GM12865 (cell line): Measurements from ENCODE around the gene IFI27L1.

Experiments
- DNase-seq: peaks from one replicate; pipeline ENCODE4 v3.0.0; 2010; ENCODE audit warnings: low read depth
- H3K4me3 ChIP-seq: 2 replicates; pipeline ENCODE4 v1.5.1; 2011; ENCODE audit warnings: mild to moderate bottlenecking, low read depth, low read length, control low read depth
- CTCF ChIP-seq: IDR thresholded peaks from 2 replicates; pipeline ENCODE4 v1.5.1; 2011; ENCODE audit warnings: low read length, control low read depth, low read depth, inconsistent platforms; ENCODE audit not compliant: insufficient read depth; ENCODE audit errors: missing control alignments

The IFI27L1 gene

DNA sequence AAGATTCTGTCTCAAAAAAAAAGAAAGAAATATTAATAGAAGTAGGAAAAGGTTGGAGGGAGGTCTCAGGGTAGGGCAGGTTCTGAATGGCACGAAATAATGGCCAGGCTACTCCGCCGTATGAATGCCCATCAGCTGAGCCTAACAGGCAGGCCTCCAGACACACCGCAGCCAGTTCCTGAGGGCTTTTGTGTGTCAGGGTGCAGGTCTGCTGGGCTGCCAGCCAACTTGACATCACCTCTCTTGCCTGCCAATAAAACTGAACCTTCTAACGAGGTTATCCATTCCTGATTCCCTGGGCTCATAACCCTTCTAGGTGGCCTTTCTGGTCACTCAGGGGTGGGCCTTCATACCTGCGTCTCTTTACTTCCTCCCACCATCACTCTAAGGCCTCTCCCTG is 32.4 kb downstream of the IFI27L1 start:
- TF ChIP-seq CTCF, result no peak
- H3K4me3 ChIP-seq, result no peak overlapping the region
- DNase-seq, result no peak

GRCh38 chr14:94113908-94114588 is 32.9 kb downstream of the IFI27L1 start:
- no peak for TF ChIP-seq CTCF
- H3K4me3 ChIP-seq, result no peak overlapping the region
- no peak for DNase-seq

DNA sequence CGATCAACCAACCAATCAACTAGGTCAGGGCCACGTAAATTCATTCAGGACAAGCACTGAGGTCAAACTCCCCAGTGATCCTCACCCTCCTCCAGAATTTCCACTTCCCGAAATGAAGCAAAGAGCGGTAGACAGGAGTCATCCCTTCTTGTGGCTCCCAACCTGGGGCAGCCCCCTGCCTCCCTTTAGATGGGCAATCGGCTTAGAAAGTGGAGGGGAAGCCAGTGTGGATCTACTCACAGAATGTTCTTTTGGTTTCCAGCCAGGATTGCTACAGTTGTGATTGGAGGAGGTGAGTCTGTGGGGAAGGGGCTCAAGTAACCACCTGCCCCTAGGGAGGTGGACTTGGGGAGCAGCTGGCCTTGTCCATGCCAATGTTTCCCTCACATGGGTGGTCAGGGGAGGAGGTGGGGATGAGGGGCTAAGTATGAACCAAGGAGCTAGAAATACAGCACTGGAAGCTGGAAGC is 33.5 kb downstream of the IFI27L1 start:
- TF ChIP-seq CTCF, result no peak
- no peak for DNase-seq
- H3K4me3 ChIP-seq, result no peak overlapping the region

DNA sequence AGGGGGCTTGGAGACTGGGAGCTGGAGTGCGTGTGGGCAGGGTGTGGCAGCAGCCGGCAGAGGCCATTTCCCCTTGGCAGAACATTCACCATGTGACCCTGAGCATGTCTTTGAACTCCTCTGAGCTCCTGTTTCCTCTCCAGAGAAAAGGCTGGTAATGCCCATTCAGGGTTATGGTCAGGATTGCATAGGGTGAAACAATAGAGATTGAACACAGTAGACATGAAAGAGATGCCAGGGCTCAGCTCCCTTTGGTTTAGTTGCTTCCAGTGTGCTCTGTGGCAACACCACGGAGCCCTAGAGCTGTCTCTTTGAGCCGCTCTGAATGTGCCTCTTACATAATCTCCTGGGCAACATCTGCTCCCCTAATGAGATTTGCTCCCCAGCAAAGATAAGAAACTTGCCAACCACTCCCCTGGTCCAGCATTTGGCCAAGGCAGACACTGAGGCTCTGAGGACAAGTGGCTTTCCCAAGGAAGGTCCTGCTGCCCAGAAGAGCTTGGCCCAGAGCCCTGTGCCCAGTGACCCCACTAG is 34.0 kb downstream of the IFI27L1 start:
- no peak for DNase-seq
- H3K4me3 ChIP-seq, result no peak overlapping the region
- no peak for TF ChIP-seq CTCF

DNA sequence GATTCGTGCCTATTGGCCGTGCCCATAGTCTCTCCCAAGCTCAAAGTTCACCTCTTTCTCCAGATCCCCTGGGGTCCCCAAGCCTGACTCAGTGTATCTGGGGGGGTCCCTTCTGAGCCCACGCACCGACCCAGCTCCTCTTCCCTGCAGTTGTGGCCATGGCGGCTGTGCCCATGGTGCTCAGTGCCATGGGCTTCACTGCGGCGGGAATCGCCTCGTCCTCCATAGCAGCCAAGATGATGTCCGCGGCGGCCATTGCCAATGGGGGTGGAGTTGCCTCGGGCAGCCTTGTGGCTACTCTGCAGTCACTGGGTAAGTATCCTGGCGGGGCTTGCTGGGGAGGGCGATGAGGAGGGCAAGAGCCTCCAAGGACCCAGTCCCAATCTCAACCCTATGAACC is 34.5 kb downstream of the IFI27L1 start:
- DNase-seq, result no peak
- no peak overlapping the region for H3K4me3 ChIP-seq
- TF ChIP-seq CTCF, result no peak

GRCh38 chr14:94116701-94117100 is 35.6 kb downstream of the IFI27L1 start:
- no peak overlapping the region for H3K4me3 ChIP-seq
- DNase-seq, result no peak
- no peak for TF ChIP-seq CTCF

- TF ChIP-seq CTCF, result no peak
- no peak for DNase-seq
- H3K4me3 ChIP-seq, result no peak overlapping the region
Observed at GRCh38 chr14:94117856-94118255, 36.7 kb downstream of the IFI27L1 start.
